Measurements from ENCODE around the gene FAM81B.

DNA sequence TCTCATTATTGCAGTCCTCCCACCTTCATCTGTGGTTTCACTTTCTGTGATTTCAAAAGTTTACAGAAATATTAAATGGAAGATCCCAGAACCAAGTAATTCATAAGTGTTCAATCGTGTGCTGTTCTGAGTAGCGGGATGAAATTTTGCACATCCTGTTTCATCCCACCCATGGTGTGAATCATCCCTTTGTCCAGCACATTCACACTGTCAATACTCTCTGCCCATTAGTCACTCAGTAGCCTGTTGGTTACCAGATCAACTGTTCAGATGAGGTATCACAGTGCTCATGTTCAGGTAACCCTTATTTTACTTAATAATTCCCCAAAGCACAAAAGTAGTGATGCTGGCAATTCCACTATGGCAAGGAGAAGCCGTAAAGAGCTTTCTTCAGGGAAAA lies 26.8 kb downstream of the FAM81B start:
- TF ChIP-seq POLR2A (IDR thresholded peaks at IDR 0.05; ENCODE audit: low read depth, low read length): no peak
- TF ChIP-seq, protein P1, sequence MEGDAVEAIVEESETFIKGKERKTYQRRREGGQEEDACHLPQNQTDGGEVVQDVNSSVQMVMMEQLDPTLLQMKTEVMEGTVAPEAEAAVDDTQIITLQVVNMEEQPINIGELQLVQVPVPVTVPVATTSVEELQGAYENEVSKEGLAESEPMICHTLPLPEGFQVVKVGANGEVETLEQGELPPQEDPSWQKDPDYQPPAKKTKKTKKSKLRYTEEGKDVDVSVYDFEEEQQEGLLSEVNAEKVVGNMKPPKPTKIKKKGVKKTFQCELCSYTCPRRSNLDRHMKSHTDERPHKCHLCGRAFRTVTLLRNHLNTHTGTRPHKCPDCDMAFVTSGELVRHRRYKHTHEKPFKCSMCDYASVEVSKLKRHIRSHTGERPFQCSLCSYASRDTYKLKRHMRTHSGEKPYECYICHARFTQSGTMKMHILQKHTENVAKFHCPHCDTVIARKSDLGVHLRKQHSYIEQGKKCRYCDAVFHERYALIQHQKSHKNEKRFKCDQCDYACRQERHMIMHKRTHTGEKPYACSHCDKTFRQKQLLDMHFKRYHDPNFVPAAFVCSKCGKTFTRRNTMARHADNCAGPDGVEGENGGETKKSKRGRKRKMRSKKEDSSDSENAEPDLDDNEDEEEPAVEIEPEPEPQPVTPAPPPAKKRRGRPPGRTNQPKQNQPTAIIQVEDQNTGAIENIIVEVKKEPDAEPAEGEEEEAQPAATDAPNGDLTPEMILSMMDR (IDR thresholded peaks at IDR 0.05; ENCODE audit: extremely low read depth in 1 of 2, insufficient read depth in 1 of 2, low read depth in 1 of 2, low read length in 2 of 2): no peak
- no peak for TF ChIP-seq POLR2AphosphoS5 (IDR thresholded peaks at IDR 0.05; ENCODE audit: insufficient read depth, low read depth, low read length)

Data from endothelial cell of umbilical vein (primary cell).